HG03064 (cell line): Measurements from ENCODE around the gene SAV1.
"Not testable (repeated sequence)": the region's sequence is repeated elsewhere in the genome, so short reads cannot be mapped to it uniquely, and the experiment has no call there.

Source experiments
- ATAC-seq: cut with Tn5 transposase; IDR thresholded peaks from one replicate; pipeline ENCODE4 v1.9.1; 2021; ENCODE audit warnings: low read depth; ENCODE audit not compliant: unreplicated experiment

SAV1 gene

GRCh38 chr14:50667996-50668825, at the start of gene SAV1:
Gene SAV1, minus strand, starts transcription at chr14:50668306. Its CDS starts 339 bp downstream, at chr14:50667967.
- peak; percentile 47 for ATAC-seq

- no peak for ATAC-seq
Observed at GRCh38 chr14:50717811-50718210, 49.7 kb upstream of the SAV1 start.

GRCh38 chr14:50714450-50715073, 46.5 kb upstream of the SAV1 start:
- ATAC-seq, result no peak

- ATAC-seq, result no peak
Observed at GRCh38 chr14:50711043-50711442, 42.9 kb upstream of the SAV1 start.

- no peak for ATAC-seq
Observed at GRCh38 chr14:50705026-50705593, 37.0 kb upstream of the SAV1 start.

- ATAC-seq, result no peak
Observed at GRCh38 chr14:50704454-50705010, 36.4 kb upstream of the SAV1 start.

GRCh38 chr14:50697659-50698290, 29.7 kb upstream of the SAV1 start:
- ATAC-seq, result no peak

- not testable (repeated sequence) for ATAC-seq
Observed at GRCh38 chr14:50694260-50694659, 26.2 kb upstream of the SAV1 start.

- no peak for ATAC-seq
Observed at GRCh38 chr14:50688875-50689274, 20.8 kb upstream of the SAV1 start.

- ATAC-seq, result no peak
Observed at GRCh38 chr14:50679674-50680073, 11.6 kb upstream of the SAV1 start.

- no peak for ATAC-seq
Observed at GRCh38 chr14:50678163-50678562, 10.1 kb upstream of the SAV1 start.

GRCh38 chr14:50677527-50678063, 9.5 kb upstream of the SAV1 start:
- peak; percentile 58 for ATAC-seq

GRCh38 chr14:50676814-50677516, 8.9 kb upstream of the SAV1 start:
- no peak for ATAC-seq

- ATAC-seq, result no peak
Observed at GRCh38 chr14:50675597-50675996, 7.5 kb upstream of the SAV1 start.

- ATAC-seq, result no peak
Observed at GRCh38 chr14:50670866-50671256, 2.8 kb upstream of the SAV1 start.

GRCh38 chr14:50670196-50670865, 2.2 kb upstream of the SAV1 start:
- no peak for ATAC-seq

- no peak for ATAC-seq
Observed at GRCh38 chr14:50669441-50669986, 1.4 kb upstream of the SAV1 start.

- ATAC-seq, result no peak
Observed at GRCh38 chr14:50668826-50669143, 679 bp upstream of the SAV1 start.

- peak; percentile 51 for ATAC-seq
Observed at GRCh38 chr14:50667684-50667995, 466 bp downstream of the SAV1 start.
